GM21367 (cell line): ENCODE measurements around the gene TMEM141.

Experiments used
- ATAC-seq: cut with Tn5 transposase; IDR thresholded peaks from one replicate; pipeline ENCODE4 v1.9.1; 2021; ENCODE audit not compliant: unreplicated experiment

TMEM141 gene

GRCh38 chr9:136790640-136791515 lies at the start of gene TMEM141:
TSS of gene TMEM141 (plus strand) at chr9:136791344. CDS start at chr9:136791371, 27 bp downstream.
- ATAC-seq, result peak; percentile 78

GRCh38 chr9:136741883-136742571 lies 49.1 kb upstream of the TMEM141 start:
- ATAC-seq, result no peak

GRCh38 chr9:136742591-136743391 lies 48.4 kb upstream of the TMEM141 start, which contains the start of gene LCN10:
TSS of gene LCN10 (minus strand) at chr9:136742940. CDS start at chr9:136742903, 37 bp downstream.
- ATAC-seq, result no peak

- ATAC-seq, result no peak
These were observed 47.4 kb upstream of the TMEM141 start for GRCh38 chr9:136743639-136744211.

- ATAC-seq, result no peak
These were observed 46.4 kb upstream of the TMEM141 start for GRCh38 chr9:136744773-136745172.

- no peak for ATAC-seq
These were observed 45.6 kb upstream of the TMEM141 start for GRCh38 chr9:136745389-136746154.

GRCh38 chr9:136746155-136746490 lies 45.0 kb upstream of the TMEM141 start:
- no peak for ATAC-seq

GRCh38 chr9:136746621-136747020 lies 44.5 kb upstream of the TMEM141 start:
- no peak for ATAC-seq

GRCh38 chr9:136747161-136748060 lies 43.7 kb upstream of the TMEM141 start:
- no peak for ATAC-seq

- ATAC-seq, result no peak
These were observed 42.9 kb upstream of the TMEM141 start, which contains the start of gene LCN6 for GRCh38 chr9:136748201-136748600. TSS of gene LCN6 (minus strand) at chr9:136748525. CDS start at chr9:136748483, 42 bp downstream.

- ATAC-seq, result no peak
These were observed 42.2 kb upstream of the TMEM141 start for GRCh38 chr9:136748666-136749611.

GRCh38 chr9:136750526-136750925 lies 40.6 kb upstream of the TMEM141 start:
- ATAC-seq, result no peak

- no peak for ATAC-seq
These were observed 39.9 kb upstream of the TMEM141 start for GRCh38 chr9:136751244-136751643.

- ATAC-seq, result no peak
These were observed 39.3 kb upstream of the TMEM141 start for GRCh38 chr9:136751814-136752213.

- ATAC-seq, result no peak
These were observed 37.6 kb upstream of the TMEM141 start for GRCh38 chr9:136753371-136754058.

GRCh38 chr9:136754059-136754572 lies 37.0 kb upstream of the TMEM141 start:
- no peak for ATAC-seq

GRCh38 chr9:136754626-136755301 lies 36.4 kb upstream of the TMEM141 start:
- no peak for ATAC-seq
